NCI-H446 (cell line): ENCODE data around the gene KTI12.

Experiments
- DNase-seq, 2 experiments: peaks; one replicate each; lab custom pipeline; 2025; lab: John Stamatoyannopoulos, UW

KTI12 gene

GRCh38 chr1:51982161-51982560 lies 51.4 kb downstream of the KTI12 start:
- DNase-seq = no peak
